H1 (cell line): ENCODE data around the gene JAKMIP1. TPM values are rescaled to one million over a fixed set of nuclear protein-coding genes. Genes with fewer than 3 reads are reported as not detected.

Experiments used
- CTCF ChIA-PET: fragments of 300-600 bp; sonication (Branson Sonifier 250); formaldehyde crosslinking; loops from one replicate; lab custom pipeline; 2021; ENCODE audit not compliant: partially characterized antibody; lab: Charles Lee
- POLR2A ChIA-PET: fragments of 300-600 bp; sonication (Branson Sonifier 250); formaldehyde crosslinking; loops from one replicate; lab custom pipeline; 2021; ENCODE audit warnings: inconsistent platforms; ENCODE audit not compliant: partially characterized antibody; lab: Charles Lee
- DNase-seq, 2 experiments: peaks; one replicate each; pipeline versions ENCODE4 v3.0.0 to v3.0.0-alpha.2; 2010 to 2022; ENCODE audit warnings: low spot score in 2 of 2, low read depth in 1 of 2, mixed read lengths in 1 of 2
- FAIRE-seq: peaks from 2 replicates; lab custom pipeline; 2011; peaks lifted over from hg19 to GRCh38; lab: Jason Lieb, UNC
- H2AFZ ChIP-seq: 2 replicates; pipeline ENCODE4 v1.8.1; 2012; ENCODE audit warnings: low read length, inconsistent platforms
- H2AK5ac ChIP-seq: 2 replicates; pipeline ENCODE4 v1.6.1; 2013; ENCODE audit warnings: low read depth, low read length
- H2BK120ac ChIP-seq: replicated peaks from 2 replicates; pipeline ENCODE3; 2013; ENCODE audit warnings: low read depth, low read length, inconsistent platforms
- H2BK12ac ChIP-seq: 2 replicates; pipeline ENCODE4 v1.6.1; 2013; ENCODE audit warnings: low read depth, low read length
- H2BK15ac ChIP-seq: 2 replicates; pipeline ENCODE4 v1.6.1; 2013; ENCODE audit warnings: low read length
- H2BK20ac ChIP-seq: 2 replicates; pipeline ENCODE4 v1.6.1; 2013; ENCODE audit warnings: low read length
- H2BK5ac ChIP-seq: 2 replicates; pipeline ENCODE4 v1.6.1; 2013; ENCODE audit warnings: low read depth, low read length
- H3K14ac ChIP-seq: 2 replicates; pipeline ENCODE4 v1.6.1; 2013; ENCODE audit warnings: inconsistent platforms; ENCODE audit not compliant: insufficient read length
- H3K18ac ChIP-seq: 2 replicates; pipeline ENCODE4 v1.6.1; 2013; ENCODE audit warnings: low read length; ENCODE audit errors: extremely low read depth
- H3K23ac ChIP-seq: 2 replicates; pipeline ENCODE4 v1.6.1; 2013; ENCODE audit warnings: inconsistent platforms; ENCODE audit not compliant: insufficient read length
- H3K23me2 ChIP-seq: 2 replicates; pipeline ENCODE4 v1.6.1; 2013; ENCODE audit warnings: low read depth, low read length
- H3K27ac ChIP-seq: 2 replicates; pipeline ENCODE4 v1.6.1; 2011; ENCODE audit warnings: low read depth, low read length, inconsistent platforms
- H3K27me3 ChIP-seq, 4 experiments: replicated peaks in 1 of 4; 1 replicate in 1 of 4; 2 replicates in 3 of 4; pipeline versions ENCODE4 v1.6.1 to v1.8.1; 2011 to 2013; ENCODE audit warnings: low read length in 3 of 4, mild to moderate bottlenecking in 3 of 4, inconsistent platforms in 2 of 4, mixed read lengths in 2 of 4, moderate library complexity in 1 of 4; ENCODE audit not compliant: control insufficient read depth in 3 of 4, insufficient read depth in 3 of 4; ENCODE audit errors: extremely low read depth in 1 of 4
- H3K36me3 ChIP-seq, 4 experiments: 2 replicates each; pipeline versions ENCODE4 v1.6.1 to v1.8.1; 2011 to 2013; ENCODE audit warnings: mild to moderate bottlenecking in 4 of 4, low read length in 3 of 4, moderate library complexity in 2 of 4, control low read depth in 1 of 4, inconsistent platforms in 1 of 4; ENCODE audit not compliant: insufficient read depth in 4 of 4, control insufficient read depth in 2 of 4
- H3K4ac ChIP-seq: replicated peaks from 2 replicates; pipeline ENCODE3; 2013; ENCODE audit warnings: low read length, low read depth, mixed read lengths, inconsistent platforms; ENCODE audit not compliant: insufficient read length
- H3K4me1 ChIP-seq, 4 experiments: replicated peaks in 1 of 4; 1 replicate in 1 of 4; 2 replicates in 3 of 4; pipeline versions ENCODE4 v1.6.1 to v1.8.1; 2011 to 2013; ENCODE audit warnings: low read length in 3 of 4, inconsistent platforms in 2 of 4, mixed read lengths in 1 of 4; ENCODE audit not compliant: insufficient read depth in 4 of 4, control insufficient read depth in 3 of 4
- H3K4me2 ChIP-seq, 2 experiments: 2 replicates each; pipeline versions ENCODE4 v1.6.1 to v1.8.1; 2011 to 2013; ENCODE audit warnings: low read depth in 2 of 2, low read length in 2 of 2, control low read depth in 1 of 2, inconsistent platforms in 1 of 2, mild to moderate bottlenecking in 1 of 2; ENCODE audit not compliant: insufficient read depth in 1 of 2
- H3K4me3 ChIP-seq, 4 experiments: fragments of 200-600, 300-600 bp in 1 of 4; sonication (generic), shearing (Covaris generic), sonication (Bioruptor Twin) in 1 of 4; 2 replicates each; pipeline versions ENCODE4 v1.5.1 to v1.8.1; 2011 to 2016; ENCODE audit warnings: low read length in 4 of 4, low read depth in 3 of 4, control low read depth in 2 of 4, inconsistent platforms in 2 of 4, mild to moderate bottlenecking in 2 of 4, mixed read lengths in 1 of 4, moderate library complexity in 1 of 4; ENCODE audit not compliant: insufficient read depth in 2 of 4; ENCODE audit errors: extremely low read depth in 1 of 4
- H3K56ac ChIP-seq: replicated peaks from 2 replicates; pipeline ENCODE3; 2013; ENCODE audit warnings: low read depth, mild to moderate bottlenecking, mixed read lengths, low read length, inconsistent platforms; ENCODE audit not compliant: insufficient read length
- H3K79me1 ChIP-seq: 2 replicates; pipeline ENCODE4 v1.6.1; 2013; ENCODE audit warnings: low read depth, low read length, control low read depth
- H3K79me2 ChIP-seq, 2 experiments: 2 replicates each; pipeline versions ENCODE4 v1.6.1 to v1.8.1; 2012 to 2013; ENCODE audit warnings: low read length in 2 of 2, mild to moderate bottlenecking in 2 of 2, inconsistent platforms in 1 of 2; ENCODE audit not compliant: insufficient read depth in 2 of 2, control insufficient read depth in 1 of 2
- H3K9ac ChIP-seq, 4 experiments: replicated peaks in 1 of 4; 1 replicate in 1 of 4; 2 replicates in 3 of 4; pipeline versions ENCODE4 v1.6.1 to v1.8.1; 2011 to 2013; ENCODE audit warnings: low read depth in 3 of 4, low read length in 3 of 4, control low read depth in 2 of 4, mild to moderate bottlenecking in 2 of 4, moderate library complexity in 2 of 4, inconsistent platforms in 1 of 4; ENCODE audit errors: extremely low read depth in 1 of 4
- H3K9me3 ChIP-seq, 2 experiments: 2 replicates each; pipeline versions ENCODE4 v1.6.1 to v1.8.1; 2012 to 2013; ENCODE audit warnings: mild to moderate bottlenecking in 2 of 2, moderate library complexity in 2 of 2, control low read depth in 1 of 2, inconsistent platforms in 1 of 2, low read depth in 1 of 2, low read length in 1 of 2, mixed read lengths in 1 of 2; ENCODE audit not compliant: insufficient read depth in 2 of 2
- H4K20me1 ChIP-seq, 2 experiments: replicated peaks in 1 of 2; 2 replicates each; pipeline versions ENCODE3 to v1.8.1; 2011 to 2013; ENCODE audit warnings: inconsistent platforms in 2 of 2, low read length in 2 of 2, mild to moderate bottlenecking in 1 of 2; ENCODE audit not compliant: insufficient read depth in 2 of 2, control insufficient read depth in 1 of 2
- H4K5ac ChIP-seq: 2 replicates; pipeline ENCODE4 v1.6.1; 2013; ENCODE audit warnings: low read length, low read depth, mixed read lengths, inconsistent platforms; ENCODE audit not compliant: insufficient read length
- H4K8ac ChIP-seq: 2 replicates; pipeline ENCODE4 v1.8.0; 2013; ENCODE audit warnings: mild to moderate bottlenecking, moderate library complexity, low read length, inconsistent platforms; ENCODE audit not compliant: insufficient read depth; ENCODE audit errors: extremely low read depth
- H4K91ac ChIP-seq: replicated peaks from 2 replicates; pipeline ENCODE3; 2013; ENCODE audit warnings: low read length, mixed read lengths, inconsistent platforms; ENCODE audit not compliant: insufficient read length
- GABPA ChIP-seq: IDR thresholded peaks from 2 replicates; pipeline ENCODE4 v1.6.1; 2011; ENCODE audit warnings: mild to moderate bottlenecking, low read length, moderate library complexity, borderline replicate concordance; ENCODE audit not compliant: insufficient read depth
- POLR2A ChIP-seq, 2 experiments: IDR thresholded peaks; 1 replicate in 1 of 2; 2 replicates in 1 of 2; pipeline ENCODE4 v1.6.1; 2011; ENCODE audit warnings: low read depth in 2 of 2, low read length in 2 of 2, mild to moderate bottlenecking in 2 of 2; ENCODE audit errors: control extremely low read depth in 1 of 2
- WGBS, 2 experiments: shearing (Covaris generic) in 1 of 2; methylation state at CpG; one replicate each; pipeline versions ENCODE4 v1.1.6 to v1.1.7; 2013 to 2015; ENCODE audit warnings: low lambda C conversion rate in 2 of 2, mixed read lengths in 2 of 2, inconsistent platforms in 1 of 2, low coverage in 1 of 2, missing lambda C conversion rate in 1 of 2; ENCODE audit not compliant: insufficient replicate concordance in 2 of 2, insufficient coverage in 1 of 2, insufficient read length in 1 of 2; ENCODE audit errors: extremely low coverage in 1 of 2, missing lambda C conversion rate in 1 of 2; 5-methylcytosine and 5-hydroxymethylcytosine counted together
- polyA plus RNA-seq, 7 experiments: library from polyadenylated mRNA; depleted of rRNA in 3 of 7; stranded (reverse) in 5 of 7; unstranded in 2 of 7; fragments of >200 nt in 5 of 7; fragments of 200-250 nt in 2 of 7; gene quantifications; 1 replicate in 5 of 7; 2 replicates in 1 of 7; 4 replicates in 1 of 7; pipeline versions ENCODE4 v1.2.1 to v1.2.3, GENCODE V29; 2011 to 2013; ENCODE audit warnings: missing spikeins in 2 of 7, mixed read lengths in 2 of 7
- total RNA-seq: library from RNA; stranded (reverse); fragmentation: NEBNext Ultra II Directional; extraction: Animal tissue kit (Norgen Biotek cat#: 25700); gene quantifications from 2 replicates; pipeline ENCODE4 v1.2.1, GENCODE V29; 2021
- TF ChIP-seq, protein P1 (sequence below), 3 experiments: IDR thresholded peaks; 1 replicate in 2 of 3; 2 replicates in 1 of 3; pipeline versions ENCODE4 v1.5.1 to v1.6.1; 2011; ENCODE audit warnings: low read length in 3 of 3, mild to moderate bottlenecking in 3 of 3, inconsistent platforms in 2 of 3, low read depth in 1 of 3, moderate library complexity in 1 of 3; ENCODE audit not compliant: insufficient read depth in 1 of 3; ENCODE audit errors: control extremely low read depth in 1 of 3

The JAKMIP1 gene
- total and polyA plus RNA-seq, 2 of the 8 experiments (the other 6 are each of a cell fraction or from before 2014, with no cell fraction given) = 2.5 to 4.4 TPM

DNA sequence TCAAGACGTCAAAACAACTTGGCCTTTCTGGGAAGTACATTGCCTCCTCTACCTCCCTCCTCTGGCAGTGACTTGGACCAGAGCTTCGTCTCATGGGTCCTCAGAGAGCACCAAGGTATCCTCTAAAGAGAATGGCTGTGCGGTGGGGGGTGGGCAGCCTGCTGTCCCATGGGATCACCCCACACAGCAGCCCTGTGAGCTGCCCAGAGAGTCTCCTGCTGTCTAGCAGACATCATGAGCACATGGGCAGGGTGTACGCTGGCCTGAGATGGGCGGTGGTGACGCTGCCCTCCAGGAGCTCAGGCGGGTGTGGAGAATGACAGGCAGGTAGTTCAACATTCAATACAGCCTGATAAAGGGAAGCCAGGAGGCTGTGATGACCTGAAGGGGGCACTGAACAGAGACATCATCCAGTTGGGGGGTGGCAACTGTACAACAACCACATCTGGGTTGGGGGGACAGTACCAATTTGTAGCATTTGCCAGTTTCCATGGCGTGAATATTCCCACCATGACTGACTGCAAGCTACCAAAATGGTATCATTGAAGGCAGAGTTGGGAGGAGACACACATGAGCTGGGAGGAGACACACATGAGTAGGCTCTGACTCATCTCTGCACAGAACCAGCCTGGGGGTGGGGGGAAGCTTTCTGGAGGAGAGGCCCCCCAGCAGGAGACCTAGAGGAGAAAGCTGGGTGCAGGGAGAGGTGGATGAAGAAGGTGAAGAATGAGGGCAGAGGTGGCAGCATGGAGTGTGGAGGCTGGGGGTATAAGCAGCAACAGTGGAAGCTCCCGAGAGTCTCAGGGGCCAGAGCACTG lies 218.0 kb downstream of the JAKMIP1 start:
- Histone ChIP-seq H2BK20ac (no peak overlapping the region), H3K23me2 (no peaks in the 10 kb centered on the region), H4K5ac (no peak overlapping the region), H3K36me3 (no peaks in the 10 kb centered on the region), H2BK15ac (no peak overlapping the region), H4K20me1 (no peaks in the 10 kb centered on the region), H2BK120ac (no peak overlapping the region), H3K14ac (no peak overlapping the region), H3K18ac (no peak overlapping the region), H3K56ac (no peak overlapping the region), H3K79me2 (no peaks in the 10 kb centered on the region), H4K8ac (no peak overlapping the region), H4K91ac (no peak overlapping the region), H2AK5ac (no peak overlapping the region), H3K4me3 (no peak overlapping the region), H3K4ac (no peak overlapping the region), H3K27me3 (no peaks in the 10 kb centered on the region), H2BK12ac (no peak overlapping the region), H3K9me3 (peaks cover 5 to 10% of the 10 kb centered on the region in 2 experiments; a peak in 3 of 4 replicates), H3K9ac (no peak overlapping the region), H3K23ac (no peak overlapping the region), H2BK5ac (no peak overlapping the region), H3K4me2 (no peak overlapping the region), H3K27ac (no peak overlapping the region), H3K79me1 (no peaks in the 10 kb centered on the region), H2AFZ (no peak overlapping the region), H3K4me1 (no peaks in the 10 kb centered on the region)
- DNase-seq = no peak
- ChIA-PET CTCF (interaction anchor here (0.6 to 8.9 kb wide), 22 partner anchors 10 to 348 kb away, joined by 3 to 110 read pairs (median 4); no protein-coding TSS in a partner anchor), POLR2A (interaction anchor here (1.7 kb wide), 1 partner anchor 10 kb away, joined by 3 read pairs; no protein-coding TSS in a partner anchor)
- TF ChIP-seq GABPA = no peak
- TF ChIP-seq, protein P1, sequence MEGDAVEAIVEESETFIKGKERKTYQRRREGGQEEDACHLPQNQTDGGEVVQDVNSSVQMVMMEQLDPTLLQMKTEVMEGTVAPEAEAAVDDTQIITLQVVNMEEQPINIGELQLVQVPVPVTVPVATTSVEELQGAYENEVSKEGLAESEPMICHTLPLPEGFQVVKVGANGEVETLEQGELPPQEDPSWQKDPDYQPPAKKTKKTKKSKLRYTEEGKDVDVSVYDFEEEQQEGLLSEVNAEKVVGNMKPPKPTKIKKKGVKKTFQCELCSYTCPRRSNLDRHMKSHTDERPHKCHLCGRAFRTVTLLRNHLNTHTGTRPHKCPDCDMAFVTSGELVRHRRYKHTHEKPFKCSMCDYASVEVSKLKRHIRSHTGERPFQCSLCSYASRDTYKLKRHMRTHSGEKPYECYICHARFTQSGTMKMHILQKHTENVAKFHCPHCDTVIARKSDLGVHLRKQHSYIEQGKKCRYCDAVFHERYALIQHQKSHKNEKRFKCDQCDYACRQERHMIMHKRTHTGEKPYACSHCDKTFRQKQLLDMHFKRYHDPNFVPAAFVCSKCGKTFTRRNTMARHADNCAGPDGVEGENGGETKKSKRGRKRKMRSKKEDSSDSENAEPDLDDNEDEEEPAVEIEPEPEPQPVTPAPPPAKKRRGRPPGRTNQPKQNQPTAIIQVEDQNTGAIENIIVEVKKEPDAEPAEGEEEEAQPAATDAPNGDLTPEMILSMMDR (IDR thresholded peaks at IDR 0.05; ENCODE audit: control extremely low read depth in 1 of 3, insufficient read depth in 1 of 3, low read depth in 1 of 3, low read length in 3 of 3) = peak in 1 of 3 experiments; percentile 19; a peak in 1 of 4 replicates
- no peak for TF ChIP-seq POLR2A (IDR thresholded peaks at IDR 0.05; ENCODE audit: control extremely low read depth in 1 of 2, low read depth in 2 of 2, low read length in 2 of 2)
- FAIRE-seq = no peak
- WGBS, 2 experiments = 83% methylated on average over 9 of the region's 9 CpGs; no CpG with 5 or more reads in 1 of the 2 experiments
